ENCODE results near the gene PGAM2.

GRCh38 chr7:44105832-44106231, 40.5 kb upstream of the PGAM2 start:
- TF ChIP-seq CTCF (IDR thresholded peaks at IDR 0.05) = no peak
- no peak for TF ChIP-seq POLR2A (IDR thresholded peaks at IDR 0.05)
- no peak for TF ChIP-seq EP300 (IDR thresholded peaks at IDR 0.05)
- no peak for TF ChIP-seq POLR2AphosphoS5 (IDR thresholded peaks at IDR 0.05)

All from gastroesophageal sphincter (tissue), 3 donors.